GM18502 (cell line): ENCODE results near the gene NEAT1.

Experiments used
- ATAC-seq: cut with Tn5 transposase; IDR thresholded peaks from one replicate; pipeline ENCODE4 v1.9.1; 2021; ENCODE audit warnings: mild to moderate bottlenecking; ENCODE audit not compliant: unreplicated experiment, poor library complexity

Gene NEAT1

GRCh38 chr11:65474864-65475263 lies 52.3 kb downstream of the NEAT1 start:
- no peak for ATAC-seq

GRCh38 chr11:65476632-65477148 lies 54.1 kb downstream of the NEAT1 start:
- no peak for ATAC-seq

- peak; percentile 74 for ATAC-seq
Observed at GRCh38 chr11:65477149-65477965, 54.8 kb downstream of the NEAT1 start.

GRCh38 chr11:65478388-65479183 lies 56.0 kb downstream of the NEAT1 start:
- ATAC-seq = no peak

GRCh38 chr11:65479184-65480145 lies 56.9 kb downstream of the NEAT1 start:
- no peak for ATAC-seq

GRCh38 chr11:65482306-65482850 lies 59.8 kb downstream of the NEAT1 start:
- ATAC-seq = no peak

- ATAC-seq = no peak
Observed at GRCh38 chr11:65485920-65486219, 63.3 kb downstream of the NEAT1 start.

- ATAC-seq = no peak
Observed at GRCh38 chr11:65486570-65487466, 64.2 kb downstream of the NEAT1 start.

GRCh38 chr11:65487467-65488272 lies 65.1 kb downstream of the NEAT1 start:
- ATAC-seq = peak; percentile 63

- ATAC-seq = peak; percentile 25
Observed at GRCh38 chr11:65488273-65489034, 65.9 kb downstream of the NEAT1 start.

GRCh38 chr11:65489035-65489705 lies 66.6 kb downstream of the NEAT1 start:
- ATAC-seq = no peak

- no peak for ATAC-seq
Observed at GRCh38 chr11:65489706-65490320, 67.2 kb downstream of the NEAT1 start.

- no peak for ATAC-seq
Observed at GRCh38 chr11:65491163-65491465, 68.5 kb downstream of the NEAT1 start.

GRCh38 chr11:65491614-65492386 lies 69.2 kb downstream of the NEAT1 start:
- no peak for ATAC-seq

- no peak for ATAC-seq
Observed at GRCh38 chr11:65492387-65492636, 69.7 kb downstream of the NEAT1 start.

GRCh38 chr11:65492637-65493366 lies 70.2 kb downstream of the NEAT1 start:
- ATAC-seq = no peak
